ENCODE measurements around the gene UNC119B.

DNA sequence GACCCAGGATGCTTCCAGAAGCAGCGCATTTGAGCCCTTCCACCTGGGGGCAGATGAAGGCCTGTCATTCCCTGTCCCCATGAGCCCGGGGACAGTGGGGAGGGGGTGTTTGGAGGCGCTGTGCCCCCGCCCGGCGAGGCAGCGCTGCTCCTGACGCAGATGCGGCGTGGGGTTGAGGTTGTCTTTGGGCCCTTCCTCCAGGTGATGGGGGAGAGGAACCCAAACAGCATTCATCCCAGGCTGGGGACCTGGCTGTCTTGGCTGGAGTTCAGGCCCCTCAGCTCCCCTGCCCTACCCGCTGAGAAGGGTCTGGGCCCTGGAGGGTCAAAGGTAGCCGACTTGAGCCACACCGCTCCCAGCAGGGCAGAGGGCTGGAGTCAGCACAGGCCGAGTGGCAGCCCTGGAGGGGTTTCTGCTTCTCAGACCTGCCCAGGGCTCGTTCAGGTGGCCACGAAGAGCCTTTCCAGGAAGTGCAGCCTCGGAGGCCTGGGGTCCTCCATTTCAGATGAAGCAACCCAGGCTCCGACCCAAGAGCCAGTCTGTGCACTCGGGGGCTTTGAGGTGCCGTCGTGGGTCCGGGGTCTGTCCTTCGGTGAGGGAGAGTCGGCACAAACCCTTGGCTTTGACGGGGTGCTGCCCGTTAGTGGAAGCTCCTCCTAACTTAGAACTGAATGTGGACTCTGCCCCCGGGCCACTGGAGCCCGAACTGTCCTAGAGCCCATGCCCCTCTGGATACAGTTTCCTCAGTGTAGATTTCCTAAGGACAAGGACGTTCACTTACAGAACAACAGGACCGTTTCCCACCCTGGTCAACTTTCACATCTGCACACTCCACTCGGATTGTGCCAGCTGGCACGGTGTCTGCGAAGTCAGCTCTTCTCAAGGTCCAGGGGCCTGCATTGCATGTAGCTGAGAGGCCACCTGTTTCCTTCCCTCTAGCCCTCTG is 31.5 kb downstream of the UNC119B start:
- TF ChIP-seq, protein P1, sequence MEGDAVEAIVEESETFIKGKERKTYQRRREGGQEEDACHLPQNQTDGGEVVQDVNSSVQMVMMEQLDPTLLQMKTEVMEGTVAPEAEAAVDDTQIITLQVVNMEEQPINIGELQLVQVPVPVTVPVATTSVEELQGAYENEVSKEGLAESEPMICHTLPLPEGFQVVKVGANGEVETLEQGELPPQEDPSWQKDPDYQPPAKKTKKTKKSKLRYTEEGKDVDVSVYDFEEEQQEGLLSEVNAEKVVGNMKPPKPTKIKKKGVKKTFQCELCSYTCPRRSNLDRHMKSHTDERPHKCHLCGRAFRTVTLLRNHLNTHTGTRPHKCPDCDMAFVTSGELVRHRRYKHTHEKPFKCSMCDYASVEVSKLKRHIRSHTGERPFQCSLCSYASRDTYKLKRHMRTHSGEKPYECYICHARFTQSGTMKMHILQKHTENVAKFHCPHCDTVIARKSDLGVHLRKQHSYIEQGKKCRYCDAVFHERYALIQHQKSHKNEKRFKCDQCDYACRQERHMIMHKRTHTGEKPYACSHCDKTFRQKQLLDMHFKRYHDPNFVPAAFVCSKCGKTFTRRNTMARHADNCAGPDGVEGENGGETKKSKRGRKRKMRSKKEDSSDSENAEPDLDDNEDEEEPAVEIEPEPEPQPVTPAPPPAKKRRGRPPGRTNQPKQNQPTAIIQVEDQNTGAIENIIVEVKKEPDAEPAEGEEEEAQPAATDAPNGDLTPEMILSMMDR (IDR thresholded peaks at IDR 0.05) = no peak
- TF ChIP-seq POLR2AphosphoS5 (IDR thresholded peaks at IDR 0.05; ENCODE audit: low read depth, low read length) (no peak), RFX5 (IDR thresholded peaks at IDR 0.05; ENCODE audit: low read length) (no peak), ELF1 (IDR thresholded peaks at IDR 0.05) (no peak), TEAD4 (IDR thresholded peaks at IDR 0.05; ENCODE audit: borderline replicate concordance, insufficient read depth) (no peak), FOXM1 (IDR thresholded peaks at IDR 0.05; ENCODE audit: low read depth) (no peak), CHD2 (IDR thresholded peaks at IDR 0.05; ENCODE audit: low read length, partially characterized antibody) (no peak), FOSL2 (IDR thresholded peaks at IDR 0.05; ENCODE audit: borderline replicate concordance, low read depth) (no peak), JUND (IDR thresholded peaks at IDR 0.05) (no peak), YY1 (IDR thresholded peaks at IDR 0.05; ENCODE audit: low read depth) (no peak), TAF1 (IDR thresholded peaks at IDR 0.05; ENCODE audit: borderline replicate concordance, low read depth, low read length) (no peak), EP300 (IDR thresholded peaks at IDR 0.05; ENCODE audit: borderline replicate concordance in 1 of 2, low read depth in 1 of 2, low read length in 1 of 2) (no peak), NRF1 (IDR thresholded peaks at IDR 0.05; ENCODE audit: low read depth, low read length) (no peak), RXRA (IDR thresholded peaks at IDR 0.05; ENCODE audit: borderline replicate concordance, low read depth) (no peak)
